ENCODE data around the gene RTN4.

Gene RTN4

DNA sequence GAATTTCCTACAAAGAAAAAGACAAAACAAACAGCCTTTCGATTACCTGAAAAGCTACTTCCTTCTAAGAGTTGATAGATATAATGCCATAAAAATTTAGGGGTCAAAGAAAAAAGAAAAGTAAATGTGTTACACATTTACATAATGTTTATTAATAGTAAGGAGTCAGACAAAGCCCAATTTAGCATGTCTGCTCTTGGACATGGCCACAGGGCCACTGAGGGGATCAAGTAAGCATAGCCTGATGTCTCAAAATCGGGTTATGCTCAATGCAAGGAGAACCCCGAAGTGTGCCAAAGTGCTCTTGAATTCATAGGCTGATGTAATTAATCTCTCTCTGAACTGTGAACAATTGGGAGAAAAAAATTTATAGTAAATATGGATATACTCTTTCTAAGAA lies 61.6 kb downstream of the RTN4 start:
- no peak for TF ChIP-seq CTCF (IDR thresholded peaks at IDR 0.05; ENCODE audit: low read depth, low read length)
- no peak overlapping the region for H3K4me3 ChIP-seq (ENCODE audit: low read depth, low read length)

DNA sequence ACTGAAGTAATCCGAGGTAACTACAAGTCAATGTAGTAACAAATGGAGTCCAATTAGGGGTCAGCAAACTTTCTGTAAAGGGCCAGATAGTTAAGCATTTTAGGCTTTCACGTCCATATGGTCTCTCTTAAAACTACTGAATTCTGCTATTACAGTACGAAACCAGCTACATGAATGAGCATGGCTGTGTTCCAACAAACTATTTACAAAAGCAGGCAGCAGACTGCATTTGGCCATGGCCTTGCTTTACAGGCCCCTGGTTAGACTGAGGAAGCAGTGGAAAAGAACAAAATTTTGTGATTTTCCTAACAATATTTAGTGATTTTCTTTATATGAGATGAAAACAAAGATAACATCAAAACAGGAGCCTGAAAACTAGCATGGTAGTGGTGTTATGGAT lies 64.0 kb downstream of the RTN4 start:
- no peak for TF ChIP-seq CTCF (IDR thresholded peaks at IDR 0.05; ENCODE audit: low read depth, low read length)
- no peak overlapping the region for H3K4me3 ChIP-seq (ENCODE audit: low read depth, low read length)

- TF ChIP-seq CTCF (IDR thresholded peaks at IDR 0.05; ENCODE audit: low read depth, low read length), result no peak
- no peak overlapping the region for H3K4me3 ChIP-seq (ENCODE audit: low read depth, low read length)
Measured at GRCh38 chr2:54984476-54984875, 65.8 kb downstream of the RTN4 start.

GRCh38 chr2:54983345-54984220 lies 66.7 kb downstream of the RTN4 start:
- TF ChIP-seq CTCF (IDR thresholded peaks at IDR 0.05; ENCODE audit: low read depth, low read length), result no peak
- H3K4me3 ChIP-seq (ENCODE audit: low read depth, low read length), result no peak overlapping the region

DNA sequence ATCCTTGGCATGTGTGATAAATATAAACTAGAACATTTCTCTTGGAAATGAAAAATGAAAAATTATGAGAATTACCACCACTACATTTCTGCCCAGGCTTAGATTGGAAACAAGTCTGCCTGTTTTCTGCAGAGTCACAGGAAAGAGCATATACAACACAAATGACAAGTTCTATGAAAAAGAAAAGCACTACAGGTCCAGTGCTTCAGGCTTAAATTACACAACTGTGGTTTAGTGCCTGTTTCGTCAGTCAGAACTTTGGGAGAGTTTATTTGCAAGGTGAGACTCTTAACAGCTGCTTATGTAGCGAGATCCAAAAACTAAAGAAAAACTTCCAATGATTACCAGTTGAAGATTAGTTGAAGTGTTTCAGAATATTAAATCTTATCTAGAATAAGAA lies 68.9 kb downstream of the RTN4 start:
- no peak overlapping the region for H3K4me3 ChIP-seq (ENCODE audit: low read depth, low read length)
- TF ChIP-seq CTCF (IDR thresholded peaks at IDR 0.05; ENCODE audit: low read depth, low read length), result no peak

DNA sequence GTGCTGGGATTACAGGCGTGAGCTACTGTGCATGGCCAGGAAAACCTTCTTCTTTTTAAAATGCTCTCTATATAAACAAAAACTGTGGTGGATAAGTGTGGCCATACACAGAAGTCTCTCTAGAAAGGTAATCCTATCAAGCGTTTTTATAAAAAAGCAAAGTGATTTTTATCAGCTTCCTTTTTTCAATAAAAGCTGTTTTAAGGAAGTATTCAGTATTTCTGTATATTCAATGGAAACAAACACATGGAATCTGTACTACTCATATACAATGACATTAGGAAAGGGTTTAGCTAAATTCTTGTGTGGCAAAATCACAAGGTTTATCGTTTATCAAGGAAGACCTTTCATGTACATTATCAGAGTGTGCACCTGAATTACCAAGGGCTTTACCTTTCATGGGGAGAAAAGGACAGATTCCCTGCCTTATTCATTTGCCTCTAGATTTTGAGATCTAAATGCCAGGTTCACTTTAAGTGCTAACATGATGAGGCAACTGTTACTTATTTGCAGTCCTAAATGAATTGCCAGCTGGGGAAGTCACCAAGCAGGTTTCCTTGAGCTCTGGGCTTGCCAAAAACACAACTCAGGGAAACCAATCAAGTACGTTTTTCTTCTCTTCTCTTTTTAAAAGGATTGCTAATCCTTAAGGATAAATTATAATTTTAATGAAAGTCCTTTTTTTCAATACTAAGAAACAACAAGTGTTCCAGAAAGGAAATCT lies 70.8 kb downstream of the RTN4 start:
- no peak overlapping the region for H3K4me3 ChIP-seq (ENCODE audit: low read depth, low read length)
- TF ChIP-seq CTCF (IDR thresholded peaks at IDR 0.05; ENCODE audit: low read depth, low read length), result no peak

DNA sequence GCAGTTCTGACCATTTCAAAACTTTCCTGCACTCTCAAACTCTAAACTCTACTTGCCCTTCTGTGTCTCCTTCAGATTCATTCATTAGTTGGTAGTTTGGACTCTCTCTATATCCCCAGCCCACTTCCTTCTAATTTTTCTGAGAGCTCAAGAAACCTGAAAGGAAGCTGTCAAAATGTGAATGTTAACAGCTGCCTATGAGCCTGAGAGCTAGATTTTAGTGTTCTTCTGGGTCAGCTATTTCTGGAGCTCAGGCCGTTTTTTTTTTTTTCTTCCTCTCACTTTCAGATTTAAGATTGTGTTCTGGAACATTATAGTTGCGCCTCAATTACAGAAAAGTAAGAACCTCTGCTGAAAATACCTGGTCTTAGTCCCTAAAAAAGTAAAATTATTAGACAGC lies 73.1 kb downstream of the RTN4 start:
- no peak for TF ChIP-seq CTCF (IDR thresholded peaks at IDR 0.05; ENCODE audit: low read depth, low read length)
- no peak overlapping the region for H3K4me3 ChIP-seq (ENCODE audit: low read depth, low read length)

All from WI38 (cell line).